Smooth muscle cell (in vitro differentiated cells): Measurements from ENCODE around the gene WDR33. TPM values are rescaled to one million over a fixed set of nuclear protein-coding genes. Genes with fewer than 3 reads are reported as not detected.

ENCODE experiments used
- DNase-seq: peaks from one replicate; lab custom pipeline; 2025; ENCODE audit not compliant: unreplicated experiment; lab: John Stamatoyannopoulos, UW
- H2AFZ ChIP-seq: fragments of 200-600 bp; sonication (generic); 2 replicates; pipeline ENCODE4 v1.6.0; 2016; ENCODE audit warnings: antibody characterized with exemption, low read depth, mild to moderate bottlenecking
- H3F3A ChIP-seq: fragments of 200-600 bp; sonication (generic); 2 replicates; pipeline ENCODE4 v1.6.0; 2017; ENCODE audit warnings: antibody characterized with exemption, low read depth
- H3K27ac ChIP-seq: fragments of 200-600 bp; sonication (generic); 2 replicates; pipeline ENCODE4 v1.5.1; 2016; ENCODE audit warnings: low read depth, mild to moderate bottlenecking
- H3K27me3 ChIP-seq: fragments of 200-600 bp; sonication (generic); 2 replicates; pipeline ENCODE4 v1.6.1; 2016; ENCODE audit warnings: low read depth, mild to moderate bottlenecking
- H3K36me3 ChIP-seq: fragments of 200-600 bp; sonication (generic); 2 replicates; pipeline ENCODE4 v1.5.1; 2016; ENCODE audit warnings: low read depth
- H3K4me1 ChIP-seq: fragments of 200-600 bp; sonication (generic); 2 replicates; pipeline ENCODE4 v1.5.1; 2016; ENCODE audit warnings: low read depth
- H3K4me2 ChIP-seq: fragments of 200-600 bp; sonication (generic); 2 replicates; pipeline ENCODE4 v1.6.0; 2016; ENCODE audit warnings: mild to moderate bottlenecking
- H3K4me3 ChIP-seq: fragments of 200-600 bp; sonication (generic); 2 replicates; pipeline ENCODE4 v1.5.1; 2016; ENCODE audit warnings: mild to moderate bottlenecking
- H3K79me2 ChIP-seq: fragments of 200-600 bp; sonication (generic); 2 replicates; pipeline ENCODE4 v1.6.0; 2016; ENCODE audit warnings: low read depth, mild to moderate bottlenecking
- H3K9ac ChIP-seq: fragments of 200-600 bp; sonication (generic); 2 replicates; pipeline ENCODE4 v1.6.0; 2016; ENCODE audit warnings: low read depth
- H3K9me3 ChIP-seq: fragments of 200-600 bp; sonication (generic); replicated peaks from 2 replicates; pipeline ENCODE4 v1.5.1; 2016; ENCODE audit warnings: low read depth
- H4K20me1 ChIP-seq: fragments of 200-600 bp; sonication (generic); 2 replicates; pipeline ENCODE4 v1.6.0; 2016; ENCODE audit warnings: low read depth
- WGBS: methylation state at CpG from one replicate; pipeline ENCODE4 v1.1.7; 2016; ENCODE audit warnings: low lambda C conversion rate; 5-methylcytosine and 5-hydroxymethylcytosine counted together
- polyA plus RNA-seq: library from polyadenylated mRNA; unstranded; fragments of >200 nt; fragmentation: Nextera tagmentation; extraction: Ambion mirVana; gene quantifications from 2 replicates; pipeline ENCODE4 v1.2.1, GENCODE V29; 2016
- total RNA-seq: library from RNA; depleted of rRNA; stranded (reverse); fragments of >200 nt; gene quantifications from 2 replicates; pipeline ENCODE4 v1.2.3, GENCODE V29; 2014
- TF ChIP-seq, protein P1 (sequence below): fragments of 200-600 bp; sonication (generic); IDR thresholded peaks from 2 replicates; pipeline ENCODE4 v1.5.1; 2017; ENCODE audit warnings: borderline replicate concordance, mild to moderate bottlenecking, antibody characterized with exemption; ENCODE audit not compliant: insufficient read depth, poor library complexity, severe bottlenecking

WDR33 gene
- total and polyA plus RNA-seq, 2 experiments from 2014 or later = 30.4 to 43.3 TPM

DNA sequence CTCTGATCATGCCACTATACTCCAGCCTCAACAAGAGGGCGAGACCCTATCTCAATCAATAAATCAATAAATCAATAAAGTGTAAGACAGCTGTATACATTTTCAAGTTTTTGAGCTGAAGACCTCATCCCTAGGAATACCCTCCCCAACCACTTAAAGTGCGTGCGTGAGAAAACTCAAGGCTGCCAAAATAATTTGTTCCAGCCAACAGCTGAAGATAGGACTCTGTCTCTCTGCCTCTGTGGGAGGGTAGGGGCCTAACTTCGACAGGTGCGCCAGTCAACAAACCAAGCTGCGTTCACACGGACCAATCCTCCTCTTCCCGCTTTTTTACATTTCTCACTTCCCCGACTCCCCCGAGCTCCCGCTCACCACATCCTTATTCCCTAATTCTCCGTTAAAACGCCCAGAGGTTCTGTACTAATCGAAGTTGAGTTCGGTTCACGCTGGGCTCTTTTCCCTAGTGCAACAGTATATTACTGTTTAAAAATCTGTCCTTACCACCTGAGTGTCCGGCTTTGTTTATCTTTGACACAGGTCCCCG lies 46.4 kb upstream of the WDR33 start:
- TF ChIP-seq, protein P1, sequence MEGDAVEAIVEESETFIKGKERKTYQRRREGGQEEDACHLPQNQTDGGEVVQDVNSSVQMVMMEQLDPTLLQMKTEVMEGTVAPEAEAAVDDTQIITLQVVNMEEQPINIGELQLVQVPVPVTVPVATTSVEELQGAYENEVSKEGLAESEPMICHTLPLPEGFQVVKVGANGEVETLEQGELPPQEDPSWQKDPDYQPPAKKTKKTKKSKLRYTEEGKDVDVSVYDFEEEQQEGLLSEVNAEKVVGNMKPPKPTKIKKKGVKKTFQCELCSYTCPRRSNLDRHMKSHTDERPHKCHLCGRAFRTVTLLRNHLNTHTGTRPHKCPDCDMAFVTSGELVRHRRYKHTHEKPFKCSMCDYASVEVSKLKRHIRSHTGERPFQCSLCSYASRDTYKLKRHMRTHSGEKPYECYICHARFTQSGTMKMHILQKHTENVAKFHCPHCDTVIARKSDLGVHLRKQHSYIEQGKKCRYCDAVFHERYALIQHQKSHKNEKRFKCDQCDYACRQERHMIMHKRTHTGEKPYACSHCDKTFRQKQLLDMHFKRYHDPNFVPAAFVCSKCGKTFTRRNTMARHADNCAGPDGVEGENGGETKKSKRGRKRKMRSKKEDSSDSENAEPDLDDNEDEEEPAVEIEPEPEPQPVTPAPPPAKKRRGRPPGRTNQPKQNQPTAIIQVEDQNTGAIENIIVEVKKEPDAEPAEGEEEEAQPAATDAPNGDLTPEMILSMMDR = no peak
- Histone ChIP-seq H3K27me3 (no peaks in the 10 kb centered on the region), H3K4me2 (peak overlapping the region; percentile 91), H3K36me3 (no peaks in the 10 kb centered on the region), H3K9ac (peak overlapping the region; percentile 70), H3K4me1 (peaks cover 21% of the 10 kb centered on the region), H3K27ac (no peak overlapping the region), H3K4me3 (peak overlapping the region; percentile 75), H3F3A (peaks cover 15% of the 10 kb centered on the region), H3K79me2 (peaks cover 58% of the 10 kb centered on the region), H4K20me1 (peaks cover 41% of the 10 kb centered on the region), H2AFZ (peak overlapping the region; percentile 87), H3K9me3 (no peaks in the 10 kb centered on the region)
- WGBS = 6% methylated on average over 18 of the region's 18 CpGs
- no peak for DNase-seq

DNA sequence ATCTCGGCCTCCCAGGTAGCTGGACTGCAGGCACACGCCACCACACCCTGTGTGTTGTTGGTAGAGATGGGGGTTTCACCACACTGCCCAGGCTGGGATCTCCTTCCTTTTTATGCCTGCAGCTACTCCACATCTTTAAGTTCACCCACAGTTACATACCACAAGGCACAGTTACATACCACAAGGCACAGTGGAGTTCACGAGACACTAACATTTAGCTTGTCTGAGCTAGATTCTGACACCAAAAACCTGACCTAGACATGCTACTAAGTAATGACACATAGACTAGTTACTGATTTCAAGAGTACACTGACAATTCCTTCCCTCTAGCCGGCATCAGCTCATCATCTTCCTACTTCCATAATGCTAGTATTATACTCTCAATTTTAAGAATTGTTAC lies 42.7 kb upstream of the WDR33 start:
- 90% methylated on average over 4 of the region's 4 CpGs for WGBS
- Histone ChIP-seq H3K79me2 (peaks cover 81% of the 10 kb centered on the region), H3K27ac (no peak overlapping the region), H3K4me3 (no peak overlapping the region), H3K36me3 (peaks cover 9% of the 10 kb centered on the region), H4K20me1 (peaks cover 58% of the 10 kb centered on the region), H3K9ac (no peak overlapping the region), H3K4me2 (no peak overlapping the region), H3K4me1 (peaks cover 14% of the 10 kb centered on the region), H3K9me3 (no peaks in the 10 kb centered on the region), H3F3A (no peaks in the 10 kb centered on the region), H2AFZ (no peak overlapping the region), H3K27me3 (no peaks in the 10 kb centered on the region)
- no peak for DNase-seq
- TF ChIP-seq, protein P1 = no peak

DNA sequence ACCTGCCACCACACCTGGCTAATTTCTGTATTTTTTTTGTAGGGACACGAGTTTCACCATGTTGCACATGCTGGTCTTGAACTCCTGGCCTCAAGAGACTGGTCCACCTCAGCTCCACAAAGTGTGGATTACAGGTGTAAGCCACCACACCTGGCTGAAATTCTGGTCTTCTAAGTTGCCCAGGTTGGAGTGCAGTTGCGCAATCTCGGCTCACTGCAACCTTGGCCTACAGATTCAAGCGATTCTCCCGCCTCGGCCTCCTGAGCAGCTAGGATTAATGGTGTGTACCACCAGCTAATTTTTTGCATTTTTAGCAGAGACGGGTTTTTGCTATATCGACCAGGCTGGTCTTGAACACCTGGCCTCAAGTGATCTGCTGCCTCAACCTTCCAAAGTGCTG lies 41.4 kb upstream of the WDR33 start:
- no peak overlapping the region for H2AFZ ChIP-seq
- H3K27me3 ChIP-seq = no peaks in the 10 kb centered on the region
- no peak for DNase-seq
- 98% methylated on average over 8 of the region's 8 CpGs for WGBS
- no peaks in the 10 kb centered on the region for H3K9me3 ChIP-seq
- no peak overlapping the region for H3K9ac ChIP-seq
- peaks cover 71% of the 10 kb centered on the region for H3K79me2 ChIP-seq
- H4K20me1 ChIP-seq = peaks cover 58% of the 10 kb centered on the region
- H3K36me3 ChIP-seq = peaks cover 9% of the 10 kb centered on the region
- H3F3A ChIP-seq = no peaks in the 10 kb centered on the region
- no peak overlapping the region for H3K4me3 ChIP-seq
- H3K4me2 ChIP-seq = no peak overlapping the region
- H3K4me1 ChIP-seq = peaks cover 11% of the 10 kb centered on the region
- TF ChIP-seq, protein P1 = no peak
- no peak overlapping the region for H3K27ac ChIP-seq

DNA sequence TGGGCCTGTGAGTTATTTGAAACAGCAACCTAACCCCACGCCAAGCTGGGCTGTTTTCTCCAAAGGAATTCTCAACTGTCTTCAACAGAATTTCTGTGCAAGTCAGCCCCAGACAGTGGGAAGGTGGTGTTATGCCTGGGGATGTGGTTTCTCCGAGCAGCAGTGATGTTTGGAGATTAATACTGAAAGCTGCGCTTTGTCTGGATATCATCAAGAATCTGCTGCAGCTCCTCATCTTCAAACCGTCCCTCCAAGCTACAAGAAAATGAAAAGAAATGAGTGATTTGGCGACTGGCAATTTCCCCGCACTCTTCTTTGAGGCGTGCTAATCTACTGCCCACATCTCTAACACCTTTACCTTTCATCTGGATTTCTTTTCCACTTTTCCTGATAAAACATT lies 37.0 kb upstream of the WDR33 start:
- peaks cover 22% of the 10 kb centered on the region for H4K20me1 ChIP-seq
- no peaks in the 10 kb centered on the region for H3K27me3 ChIP-seq
- no peak overlapping the region for H2AFZ ChIP-seq
- H3K27ac ChIP-seq = no peak overlapping the region
- no peaks in the 10 kb centered on the region for H3K9me3 ChIP-seq
- H3K4me2 ChIP-seq = no peak overlapping the region
- H3K36me3 ChIP-seq = peaks cover 16% of the 10 kb centered on the region
- H3K4me1 ChIP-seq = no peaks in the 10 kb centered on the region
- DNase-seq = no peak
- TF ChIP-seq, protein P1 = no peak
- 93% methylated on average over 7 of the region's 7 CpGs for WGBS
- H3K4me3 ChIP-seq = no peak overlapping the region
- H3K79me2 ChIP-seq = peaks cover 30% of the 10 kb centered on the region
- no peaks in the 10 kb centered on the region for H3F3A ChIP-seq
- no peak overlapping the region for H3K9ac ChIP-seq
